GM21723 (cell line): ENCODE results near the gene PPP6R3.

ENCODE experiments used
- ATAC-seq: cut with Tn5 transposase; IDR thresholded peaks from one replicate; pipeline ENCODE4 v1.9.1; 2021; ENCODE audit warnings: mild to moderate bottlenecking, moderate library complexity; ENCODE audit not compliant: unreplicated experiment

The PPP6R3 gene

GRCh38 chr11:68661014-68661413 is 200.5 kb downstream of the PPP6R3 start:
- ATAC-seq: no peak

GRCh38 chr11:68661697-68662603 is 201.4 kb downstream of the PPP6R3 start:
- no peak for ATAC-seq

- no peak for ATAC-seq
These were observed 203.0 kb downstream of the PPP6R3 start for GRCh38 chr11:68663482-68664010.

- no peak for ATAC-seq
These were observed 203.6 kb downstream of the PPP6R3 start for GRCh38 chr11:68664141-68664540.

- ATAC-seq: no peak
These were observed 204.4 kb downstream of the PPP6R3 start for GRCh38 chr11:68664906-68665305.
